Keratinocyte (primary cell): ENCODE results near the gene CEP131. TPM values are rescaled to one million over a fixed set of nuclear protein-coding genes. Genes with fewer than 3 reads are reported as not detected.

Experiments used
- DNase-seq: peaks from one replicate; pipeline ENCODE4 v3.0.0-alpha.2; 2011; ENCODE audit warnings: low read depth, missing footprints, low spot score
- FAIRE-seq: peaks from 2 replicates; lab custom pipeline; 2011; peaks lifted over from hg19 to GRCh38; lab: Jason Lieb, UNC
- H2AFZ ChIP-seq: 2 replicates; pipeline ENCODE4 v1.6.0; 2012; ENCODE audit warnings: low read length, control low read depth, inconsistent platforms; ENCODE audit not compliant: control insufficient read depth
- H3K27ac ChIP-seq: 2 replicates; pipeline ENCODE4 v1.5.1; 2011; ENCODE audit warnings: low read length; ENCODE audit not compliant: control insufficient read depth, insufficient read depth
- H3K27me3 ChIP-seq: 3 replicates; pipeline ENCODE4 v1.6.0; 2011; ENCODE audit warnings: low read length; ENCODE audit not compliant: control insufficient read depth, insufficient read depth; ENCODE audit errors: extremely low read depth
- H3K36me3 ChIP-seq, 2 experiments: 2 replicates in 1 of 2; 3 replicates in 1 of 2; pipeline ENCODE4 v1.5.1; 2011; ENCODE audit warnings: low read length in 2 of 2, mild to moderate bottlenecking in 1 of 2; ENCODE audit not compliant: control insufficient read depth in 2 of 2, insufficient read depth in 2 of 2; ENCODE audit errors: extremely low read depth in 1 of 2
- H3K4me1 ChIP-seq: 3 replicates; pipeline ENCODE4 v1.5.1; 2011; ENCODE audit warnings: low read length; ENCODE audit not compliant: control insufficient read depth, insufficient read depth; ENCODE audit errors: extremely low read depth
- H3K4me2 ChIP-seq: 3 replicates; pipeline ENCODE4 v1.6.0; 2011; ENCODE audit warnings: low read depth, low read length; ENCODE audit not compliant: control insufficient read depth, insufficient read depth; ENCODE audit errors: extremely low read depth
- H3K4me3 ChIP-seq, 3 experiments: fragments of 200-600 bp in 1 of 3; sonication (generic) in 1 of 3; 2 replicates in 2 of 3; 3 replicates in 1 of 3; pipeline ENCODE4 v1.5.1; 2011 to 2016; ENCODE audit warnings: low read length in 3 of 3, mild to moderate bottlenecking in 3 of 3, control low read depth in 2 of 3, inconsistent platforms in 1 of 3, low read depth in 1 of 3, mixed read lengths in 1 of 3, mixed run types in 1 of 3, moderate library complexity in 1 of 3; ENCODE audit not compliant: control insufficient read depth in 2 of 3, insufficient read depth in 2 of 3; ENCODE audit errors: extremely low read depth in 1 of 3
- H3K79me2 ChIP-seq: 2 replicates; pipeline ENCODE4 v1.6.0; 2012; ENCODE audit warnings: low read length; ENCODE audit not compliant: control insufficient read depth, insufficient read depth
- H3K9ac ChIP-seq: 3 replicates; pipeline ENCODE4 v1.6.0; 2011; ENCODE audit warnings: low read length; ENCODE audit not compliant: control insufficient read depth, insufficient read depth; ENCODE audit errors: extremely low read depth
- H3K9me1 ChIP-seq: 3 replicates; pipeline ENCODE4 v1.6.0; 2011; ENCODE audit warnings: low read length; ENCODE audit not compliant: control insufficient read depth, insufficient read depth; ENCODE audit errors: extremely low read depth
- H3K9me3 ChIP-seq: 2 replicates; pipeline ENCODE4 v1.5.1; 2012; ENCODE audit warnings: low read depth, low read length; ENCODE audit not compliant: control insufficient read depth
- H4K20me1 ChIP-seq: 3 replicates; pipeline ENCODE4 v1.6.0; 2011; ENCODE audit warnings: low read length; ENCODE audit not compliant: control insufficient read depth, insufficient read depth; ENCODE audit errors: extremely low read depth
- CTCF ChIP-seq, 3 experiments: IDR thresholded peaks in 1 of 3; conservative IDR thresholded peaks in 1 of 3; optimal IDR thresholded peaks in 1 of 3; 2 replicates in 2 of 3; 3 replicates in 1 of 3; pipeline versions ENCODE3 to v1.5.1; 2011; ENCODE audit warnings: low read length in 3 of 3, mild to moderate bottlenecking in 3 of 3, moderate library complexity in 2 of 3, control low read depth in 1 of 3, inconsistent platforms in 1 of 3; ENCODE audit not compliant: insufficient read depth in 2 of 3; ENCODE audit errors: extremely low read depth in 1 of 3
- EZH2 ChIP-seq: IDR thresholded peaks from one replicate; pipeline ENCODE4 v1.6.1; 2012; ENCODE audit warnings: inconsistent platforms, mild to moderate bottlenecking, low read length, moderate library complexity
- dilution Hi-C: fragments of 300-500 bp; cut with MboI; formaldehyde crosslinking; loops from one replicate; pipeline ENCODE4 v1.7.0; 2020; ENCODE audit warnings: low sequenced_read_pairs; ENCODE audit not compliant: extremely low pct_ligation_motif_present
- polyA plus RNA-seq, 5 experiments: library from polyadenylated mRNA; depleted of rRNA in 3 of 5; stranded (reverse) in 3 of 5; stranded (forward) in 1 of 5; unstranded in 1 of 5; fragments of >200 nt; gene quantifications; 1 replicate in 1 of 5; 2 replicates in 3 of 5; 3 replicates in 1 of 5; pipeline versions ENCODE4 v1.2.1 to v1.2.3, GENCODE V29; 2011 to 2012; ENCODE audit warnings: missing spikeins in 2 of 5, low read depth in 1 of 5, low replicate concordance in 1 of 5

Gene CEP131
- polyA plus RNA-seq, 1 donor (not counting 4 experiments of a cell fraction or from before 2014, with no cell fraction given), result 2.6 TPM

DNA sequence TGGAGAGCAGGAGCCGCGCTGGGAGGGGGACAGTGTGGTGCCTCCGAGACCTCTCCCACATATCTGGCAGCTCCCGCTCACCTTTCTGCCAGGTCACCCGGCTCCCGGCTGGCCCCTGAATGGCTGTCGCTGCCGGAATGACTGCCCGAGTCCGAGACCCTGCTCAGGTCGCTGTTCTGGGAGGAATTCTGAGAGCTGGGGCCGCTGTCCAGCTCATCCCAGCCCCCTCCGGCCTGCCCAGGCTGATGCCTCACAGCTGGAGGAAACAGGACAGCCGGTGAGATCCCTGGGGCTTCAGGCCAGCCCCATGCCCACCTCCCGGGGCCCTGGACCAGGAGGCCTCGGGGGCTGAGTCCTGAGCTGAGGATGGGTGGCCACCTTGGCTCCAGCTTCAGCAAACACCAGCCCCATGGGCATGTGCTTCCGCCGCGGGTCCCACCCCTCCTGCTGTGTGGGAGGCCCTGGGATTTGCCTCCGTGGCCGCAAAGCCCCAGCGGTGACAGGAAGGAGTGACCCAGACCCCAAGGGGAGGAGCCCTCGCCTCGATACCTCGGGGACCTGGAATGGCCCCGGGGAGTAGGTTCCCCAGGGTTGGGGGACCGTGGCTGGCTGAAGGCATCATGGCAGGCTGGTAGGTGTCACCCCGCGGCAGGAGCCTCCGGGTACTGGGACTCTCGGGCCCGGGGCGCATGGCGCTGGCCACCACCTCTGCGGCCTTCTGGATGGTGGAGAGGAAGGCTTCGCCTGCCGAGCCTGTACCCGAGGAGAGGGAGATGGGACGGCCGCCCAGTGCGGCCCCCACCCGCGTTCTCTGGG, 9.2 kb upstream of the CEP131 start:
- no peak overlapping the region for H2AFZ ChIP-seq
- dilution Hi-C loops, result no loop called here
- DNase-seq (no peak), FAIRE-seq (no peak)
- H3K4me1 ChIP-seq, result no peaks in the 10 kb centered on the region
- H3K27me3 ChIP-seq, result no peaks in the 10 kb centered on the region
- H3K4me3 ChIP-seq, result no peak overlapping the region
- no peak overlapping the region for H3K27ac ChIP-seq
- H3K4me2 ChIP-seq, result no peak overlapping the region
- H3K36me3 ChIP-seq, result peaks cover 5 to 28% of the 10 kb centered on the region in 2 experiments
- H3K9me1 ChIP-seq, result no peaks in the 10 kb centered on the region
- H4K20me1 ChIP-seq, result no peaks in the 10 kb centered on the region
- no peak overlapping the region for H3K9ac ChIP-seq
- no peaks in the 10 kb centered on the region for H3K9me3 ChIP-seq
- no peak for TF ChIP-seq CTCF (optimal IDR thresholded peaks at IDR 0.05 in 1 of 3, IDR thresholded peaks at IDR 0.05 in 1 of 3, conservative IDR thresholded peaks at IDR 0.05 in 1 of 3; ENCODE audit: extremely low read depth in 1 of 3, insufficient read depth in 2 of 3, low read length in 3 of 3)
- no peak for TF ChIP-seq EZH2
- H3K79me2 ChIP-seq, result no peaks in the 10 kb centered on the region

- dilution Hi-C loops, result no loop called here
- Histone ChIP-seq H3K36me3 (peaks cover 5 to 28% of the 10 kb centered on the region in 2 experiments), H3K9ac (no peak overlapping the region), H3K9me3 (no peaks in the 10 kb centered on the region), H3K79me2 (no peaks in the 10 kb centered on the region), H3K27ac (no peak overlapping the region), H3K9me1 (no peaks in the 10 kb centered on the region), H2AFZ (no peak overlapping the region), H3K27me3 (no peaks in the 10 kb centered on the region), H3K4me3 (no peak overlapping the region), H3K4me2 (no peak overlapping the region), H3K4me1 (no peaks in the 10 kb centered on the region), H4K20me1 (no peaks in the 10 kb centered on the region)
- FAIRE-seq, result no peak
- TF ChIP-seq EZH2, result no peak
- TF ChIP-seq CTCF (optimal IDR thresholded peaks at IDR 0.05 in 1 of 3, IDR thresholded peaks at IDR 0.05 in 1 of 3, conservative IDR thresholded peaks at IDR 0.05 in 1 of 3; ENCODE audit: extremely low read depth in 1 of 3, insufficient read depth in 2 of 3, low read length in 3 of 3), result no peak
- DNase-seq, result no peak
Observed at GRCh38 chr17:81231121-81231645, 8.4 kb upstream of the CEP131 start.
